H1 (cell line): ENCODE data around the gene SPEM1. TPM values are rescaled to one million over a fixed set of nuclear protein-coding genes. Genes with fewer than 3 reads are reported as not detected.

Experiments used
- ATF3 ChIP-seq: IDR thresholded peaks from 2 replicates; pipeline ENCODE4 v1.6.1; 2011; ENCODE audit warnings: low read depth, mild to moderate bottlenecking, low read length; ENCODE audit not compliant: insufficient read depth
- BACH1 ChIP-seq: IDR thresholded peaks from 2 replicates; pipeline ENCODE4 v1.6.1; 2012; ENCODE audit warnings: low read length, improper control_type of control experiment
- BCL11A ChIP-seq, 2 experiments: IDR thresholded peaks; one replicate each; pipeline ENCODE4 v1.6.1; 2011; ENCODE audit warnings: low read depth in 2 of 2, low read length in 2 of 2, mild to moderate bottlenecking in 2 of 2
- CHD7 ChIP-seq: fragments of 300-600 bp; sonication (generic); IDR thresholded peaks from 2 replicates; pipeline ENCODE4 v1.7.1; 2012; ENCODE audit warnings: low read length, moderate library complexity, mild to moderate bottlenecking, inconsistent platforms; ENCODE audit not compliant: insufficient replicate concordance
- EGR1 ChIP-seq: IDR thresholded peaks from 2 replicates; pipeline ENCODE4 v1.6.1; 2011; ENCODE audit warnings: low read depth, low read length, borderline replicate concordance
- HDAC6 ChIP-seq: IDR thresholded peaks from one replicate; pipeline ENCODE4 v1.7.1; 2012; ENCODE audit warnings: low read depth, mild to moderate bottlenecking, inconsistent platforms, low read length, moderate library complexity
- MAFK ChIP-seq: IDR thresholded peaks from 2 replicates; pipeline ENCODE4 v1.6.1; 2012; ENCODE audit warnings: low read depth, mild to moderate bottlenecking, improper control_type of control experiment, low read length
- NRF1 ChIP-seq: IDR thresholded peaks from 2 replicates; pipeline ENCODE4 v1.6.1; 2011; ENCODE audit warnings: mild to moderate bottlenecking, low read depth, low read length, improper control_type of control experiment
- RBBP5 ChIP-seq: IDR thresholded peaks from 2 replicates; pipeline ENCODE4 v1.7.1; 2012; ENCODE audit warnings: low read depth, mild to moderate bottlenecking, inconsistent platforms, low read length, moderate library complexity, borderline replicate concordance
- RNF2 ChIP-seq: fragments of 200-900, 300-1000 bp; sonication (generic); IDR thresholded peaks from 2 replicates; pipeline ENCODE4 v1.7.1; 2016; ENCODE audit warnings: borderline replicate concordance, low read depth, mild to moderate bottlenecking, antibody characterized with exemption, low read length; ENCODE audit not compliant: poor library complexity, severe bottlenecking; ENCODE audit errors: missing control alignments
- SIX5 ChIP-seq: IDR thresholded peaks from 2 replicates; pipeline ENCODE4 v1.6.1; 2011; ENCODE audit warnings: mild to moderate bottlenecking, low read depth, low read length
- polyA plus RNA-seq, 7 experiments: library from polyadenylated mRNA; depleted of rRNA in 3 of 7; stranded (reverse) in 5 of 7; unstranded in 2 of 7; fragments of >200 nt in 5 of 7; fragments of 200-250 nt in 2 of 7; gene quantifications; 1 replicate in 5 of 7; 2 replicates in 1 of 7; 4 replicates in 1 of 7; pipeline versions ENCODE4 v1.2.1 to v1.2.3, GENCODE V29; 2011 to 2013; ENCODE audit warnings: missing spikeins in 2 of 7, mixed read lengths in 2 of 7
- total RNA-seq: library from RNA; stranded (reverse); fragmentation: NEBNext Ultra II Directional; extraction: Animal tissue kit (Norgen Biotek cat#: 25700); gene quantifications from 2 replicates; pipeline ENCODE4 v1.2.1, GENCODE V29; 2021

Gene SPEM1
- total and polyA plus RNA-seq, 2 of the 8 experiments (the other 6 are each of a cell fraction or from before 2014, with no cell fraction given): not detected

GRCh38 chr17:7467498-7467897 is 47.4 kb downstream of the SPEM1 start (continued):
- TF ChIP-seq CHD7 (no peak), SIX5 (no peak), ATF3 (no peak), RBBP5 (no peak), BCL11A (IDR thresholded peaks at IDR 0.05; ENCODE audit: low read depth in 2 of 2, low read length in 2 of 2) (no peak), BACH1 (no peak), HDAC6 (no peak), RNF2 (no peak), NRF1 (no peak), MAFK (no peak), EGR1 (no peak)
